HCT116 (cell line): ENCODE measurements around the gene ACTN1. TPM values are rescaled to one million over a fixed set of nuclear protein-coding genes. Genes with fewer than 3 reads are reported as not detected.

Experiments used
- ATAC-seq: fragments of 200-7000 bp; cut with Tn5 transposase; 2 replicates; pipeline ENCODE4 v1.9.1; 2020; ENCODE audit warnings: mild to moderate bottlenecking, moderate library complexity
- BruUV-seq: library from RNA; stranded (reverse); fragments of 400-500 nt; replicated peaks from 2 replicates; lab custom pipeline; 2021; lab: Mats Ljungman, UMichigan
- CTCF ChIA-PET: fragments of 300-600 bp; sonication (Branson Sonifier 250); formaldehyde crosslinking; loops from one replicate; lab custom pipeline; 2021; ENCODE audit warnings: antibody characterized with exemption; lab: Charles Lee
- POLR2A ChIA-PET: fragments of 300-600, 350-600 bp; sonication (Branson Sonifier 250); formaldehyde crosslinking; loops from one replicate; lab custom pipeline; 2021; ENCODE audit warnings: antibody characterized with exemption; lab: Charles Lee
- RAD21 ChIA-PET, 2 experiments: fragments of 300-600 bp; sonication (Branson Sonifier 250); formaldehyde crosslinking; loops; one replicate each; lab custom pipeline; 2023; ENCODE audit warnings: low total read pairs in 2 of 2; ENCODE audit not compliant: uncharacterized antibody in 2 of 2, unreplicated experiment in 2 of 2, low non-redundant PET in 1 of 2; lab: Charles Lee
- DNase-seq: peaks from one replicate; pipeline ENCODE4 v3.0.0-alpha.2; 2010; ENCODE audit warnings: low read depth, low spot score
- H2AFZ ChIP-seq: fragments of 200-600 bp; shearing (Covaris generic), sonication (generic); 2 replicates; pipeline ENCODE4 v1.6.1; 2017; ENCODE audit warnings: low read depth, mixed run types, mixed read lengths, antibody characterized with exemption, low read length; ENCODE audit not compliant: poor library complexity, severe bottlenecking
- H3K27ac ChIP-seq: 2 replicates; pipeline ENCODE4 v1.5.1; 2012; ENCODE audit warnings: low read depth, low read length
- H3K27me3 ChIP-seq: fragments of 200-600 bp; sonication (generic); 2 replicates; pipeline ENCODE4 v1.6.1; 2016; ENCODE audit warnings: mixed run types, low read length, mixed read lengths; ENCODE audit not compliant: insufficient read depth
- H3K36me3 ChIP-seq, 2 experiments: fragments of 200-500 bp in 1 of 2; fragments of 200-600 bp in 1 of 2; sonication (Bioruptor generic) in 1 of 2; sonication (generic) in 1 of 2; 2 replicates each; pipeline versions ENCODE4 v1.5.1 to v1.6.1; 2014 to 2016; ENCODE audit warnings: low read length in 2 of 2, inconsistent platforms in 1 of 2, mixed read lengths in 1 of 2, mixed run types in 1 of 2; ENCODE audit not compliant: insufficient read depth in 2 of 2, control insufficient read depth in 1 of 2
- H3K4me1 ChIP-seq, 2 experiments: fragments of 200-600 bp in 1 of 2; sonication (generic) in 1 of 2; 2 replicates each; pipeline versions ENCODE4 v1.5.1 to v1.6.1; 2012 to 2017; ENCODE audit warnings: low read length in 2 of 2, inconsistent platforms in 1 of 2, mild to moderate bottlenecking in 1 of 2, mixed read lengths in 1 of 2, mixed run types in 1 of 2, moderate library complexity in 1 of 2; ENCODE audit not compliant: insufficient read depth in 2 of 2, control insufficient read depth in 1 of 2
- H3K4me2 ChIP-seq: fragments of 200-600 bp; sonication (generic); 2 replicates; pipeline ENCODE4 v1.6.1; 2017; ENCODE audit warnings: mixed run types, low read length, mixed read lengths
- H3K4me3 ChIP-seq, 2 experiments: fragments of 200-600 bp in 1 of 2; sonication (generic) in 1 of 2; replicated peaks in 1 of 2; 2 replicates each; pipeline ENCODE4 v1.5.1; 2011 to 2016; ENCODE audit warnings: low read length in 2 of 2, control low read depth in 1 of 2, low read depth in 1 of 2, mild to moderate bottlenecking in 1 of 2, mixed read lengths in 1 of 2, mixed run types in 1 of 2
- H3K79me2 ChIP-seq: fragments of 200-600 bp; sonication (generic); 2 replicates; pipeline ENCODE4 v1.6.1; 2017; ENCODE audit warnings: mild to moderate bottlenecking, mixed run types, low read length, moderate library complexity, mixed read lengths; ENCODE audit not compliant: insufficient read depth
- H3K9ac ChIP-seq: fragments of 200-600 bp; sonication (generic); 2 replicates; pipeline ENCODE4 v1.6.1; 2016; ENCODE audit warnings: low read length, mixed read lengths
- H3K9me2 ChIP-seq: fragments of 200-600 bp; sonication (generic), shearing (Covaris generic); 2 replicates; pipeline ENCODE4 v1.6.1; 2017; ENCODE audit warnings: mixed run types, mild to moderate bottlenecking, moderate library complexity; ENCODE audit not compliant: insufficient read depth
- H3K9me3 ChIP-seq, 2 experiments: fragments of 200-500 bp in 1 of 2; fragments of 200-600 bp in 1 of 2; sonication (Bioruptor generic) in 1 of 2; sonication (generic) in 1 of 2; 2 replicates each; pipeline ENCODE4 v1.6.1; 2014 to 2017; ENCODE audit warnings: low read length in 2 of 2, mixed read lengths in 2 of 2, inconsistent platforms in 1 of 2, low read depth in 1 of 2, mild to moderate bottlenecking in 1 of 2, mixed run types in 1 of 2, moderate library complexity in 1 of 2; ENCODE audit not compliant: control insufficient read depth in 1 of 2, insufficient read depth in 1 of 2
- H4K20me1 ChIP-seq: fragments of 200-600 bp; sonication (generic), shearing (Covaris generic); 2 replicates; pipeline ENCODE4 v1.6.1; 2017; ENCODE audit warnings: mixed run types, mild to moderate bottlenecking, moderate library complexity; ENCODE audit not compliant: insufficient read depth
- CEBPB ChIP-seq: IDR thresholded peaks from 2 replicates; pipeline ENCODE4 v1.6.1; 2012; ENCODE audit warnings: low read depth
- CTCF ChIP-seq, 3 experiments: fragments of 200-600 bp in 1 of 3; sonication (generic) in 1 of 3; IDR thresholded peaks in 2 of 3; conservative IDR thresholded peaks in 1 of 3; 2 replicates each; pipeline ENCODE4 v1.5.1; 2012 to 2017; ENCODE audit warnings: low read depth in 2 of 3, low read length in 2 of 3, antibody characterized with exemption in 1 of 3, borderline replicate concordance in 1 of 3, control low read depth in 1 of 3, mild to moderate bottlenecking in 1 of 3, mixed read lengths in 1 of 3, mixed run types in 1 of 3, moderate library complexity in 1 of 3; ENCODE audit not compliant: insufficient read depth in 1 of 3
- EZH2 ChIP-seq: fragments of 200-600 bp; sonication (generic); IDR thresholded peaks from 2 replicates; pipeline ENCODE4 v1.6.1; 2017; ENCODE audit warnings: antibody characterized with exemption, mixed run types
- EZH2phosphoT487 ChIP-seq: fragments of 200-600 bp; IDR thresholded peaks from 2 replicates; pipeline ENCODE4 v1.6.1; 2018; ENCODE audit warnings: antibody characterized with exemption, borderline replicate concordance
- FOSL1 ChIP-seq: IDR thresholded peaks from 2 replicates; pipeline ENCODE4 v1.6.1; 2012; ENCODE audit warnings: low read depth
- JUND ChIP-seq: IDR thresholded peaks from 2 replicates; pipeline ENCODE4 v1.6.1; 2012
- MAX ChIP-seq: IDR thresholded peaks from 2 replicates; pipeline ENCODE4 v1.6.1; 2012
- POLR2A ChIP-seq: IDR thresholded peaks from 2 replicates; pipeline ENCODE4 v1.7.0; 2011; ENCODE audit warnings: borderline replicate concordance; ENCODE audit not compliant: insufficient read depth, insufficient read length; ENCODE audit errors: extremely low read depth
- RAD21 ChIP-seq: IDR thresholded peaks from 2 replicates; pipeline ENCODE4 v1.6.1; 2012; ENCODE audit warnings: low read depth, mild to moderate bottlenecking
- SRF ChIP-seq: IDR thresholded peaks from 2 replicates; pipeline ENCODE4 v1.6.1; 2012; ENCODE audit warnings: low read depth
- ZBTB33 ChIP-seq: IDR thresholded peaks from 2 replicates; pipeline ENCODE4 v1.6.1; 2011; ENCODE audit warnings: mild to moderate bottlenecking, low read length, moderate library complexity; ENCODE audit not compliant: insufficient replicate concordance; ENCODE audit errors: extremely low read depth
- ZNF274 ChIP-seq: fragments of 200-500 bp; sonication (Bioruptor generic); IDR thresholded peaks from 2 replicates; pipeline ENCODE4 v1.6.1; 2014; ENCODE audit warnings: mild to moderate bottlenecking, low read depth, low read length, inconsistent platforms
- intact Hi-C: fragments of 100-400 bp; cut with micrococcal nuclease; formaldehyde crosslinking; loops from 2 replicates; pipeline ENCODE4 v1.10.0; 2022
- total RNA-seq: library from RNA; stranded (reverse); gene quantifications from one replicate; pipeline ENCODE4 v1.2.1, GENCODE V29; 2021; ENCODE audit not compliant: unreplicated experiment

ACTN1 gene
- total RNA-seq, 1 experiment from 2014 or later: 123 TPM

GRCh38 chr14:68949601-68949965 is 29.5 kb downstream of the ACTN1 start:
- Histone ChIP-seq H3K9me3 (no peaks in the 10 kb centered on the region), H2AFZ (no peak overlapping the region), H3K9ac (no peak overlapping the region), H3K27ac (no peak overlapping the region), H3K4me2 (peak overlapping the region; percentile 40; the same call in 1 of the 2 replicates), H3K79me2 (peaks cover 89% of the 10 kb centered on the region), H3K4me1 (peaks cover 47 to 80% of the 10 kb centered on the region in 2 experiments), H4K20me1 (no peaks in the 10 kb centered on the region), H3K27me3 (no peaks in the 10 kb centered on the region), H3K9me2 (no peaks in the 10 kb centered on the region), H3K4me3 (no peak overlapping the region), H3K36me3 (no peaks in the 10 kb centered on the region)
- RAD21 ChIA-PET: no interaction called here
- intact Hi-C loops: no loop called here
- no peak for TF ChIP-seq EZH2
- no peak for TF ChIP-seq MAX
- TF ChIP-seq SRF: no peak
- no peak for TF ChIP-seq RAD21
- POLR2A ChIA-PET: interaction anchor here (1.0 to 1.3 kb wide), 2 partner anchors 10 to 11 kb away, joined by 4 to 6 read pairs; no protein-coding TSS in a partner anchor
- CTCF ChIA-PET: no interaction called here
- BruUV-seq: no TSS peak
- DNase-seq (no peak), ATAC-seq (no peak)

GRCh38 chr14:68948686-68949600 is 30.2 kb downstream of the ACTN1 start:
- H3K4me2 ChIP-seq: no peak overlapping the region

More at GRCh38 chr14:68948686-68949600, 30.2 kb downstream of the ACTN1 start:
- no TSS peak for BruUV-seq
- DNase-seq: no peak
- no peak for TF ChIP-seq POLR2A
- TF ChIP-seq JUND: no peak
- TF ChIP-seq EZH2phosphoT487: no peak
- TF ChIP-seq CEBPB: no peak
- TF ChIP-seq FOSL1: no peak
- TF ChIP-seq ZBTB33: no peak
- no peak for TF ChIP-seq CTCF (IDR thresholded peaks at IDR 0.05 in 2 of 3, conservative IDR thresholded peaks at IDR 0.05 in 1 of 3; ENCODE audit: borderline replicate concordance in 1 of 3, insufficient read depth in 1 of 3, low read depth in 2 of 3, low read length in 2 of 3)
- TF ChIP-seq RAD21: no peak
- TF ChIP-seq ZNF274: no peak
- ChIA-PET POLR2A (interaction anchor here (1.0 kb wide), 1 partner anchor 9 kb away, joined by 6 read pairs; no protein-coding TSS in a partner anchor), RAD21 (no interaction called here), CTCF (no interaction called here)
- no peaks in the 10 kb centered on the region for H3K27me3 ChIP-seq
- intact Hi-C loops: no loop called here
- H3K79me2 ChIP-seq: peaks cover 89% of the 10 kb centered on the region
- H3K9me3 ChIP-seq: no peaks in the 10 kb centered on the region
- H2AFZ ChIP-seq: no peak overlapping the region
- H3K36me3 ChIP-seq: no peaks in the 10 kb centered on the region
- H3K4me1 ChIP-seq: peaks cover 46 to 79% of the 10 kb centered on the region in 2 experiments
- H3K9ac ChIP-seq: no peak overlapping the region
- ATAC-seq: no peak
- no peak overlapping the region for H3K4me3 ChIP-seq
- H3K9me2 ChIP-seq: no peaks in the 10 kb centered on the region
- H4K20me1 ChIP-seq: no peaks in the 10 kb centered on the region
- H3K27ac ChIP-seq: no peak overlapping the region; the same call in 1 of the 2 replicates
